Prostate gland (tissue), 2 donors: ENCODE results near the gene CITED2. TPM values are rescaled to one million over a fixed set of nuclear protein-coding genes. Genes with fewer than 3 reads are reported as not detected.
"Not testable (repeated sequence)": the region's sequence is repeated elsewhere in the genome, so short reads cannot be mapped to it uniquely, and the experiment has no call there.

Experiments
- DNase-seq: peaks from one replicate; pipeline ENCODE4 v3.0.0-alpha.2; 2019; ENCODE audit warnings: low spot score
- H3K27ac ChIP-seq, 2 donors: fragments of 200-600 bp; sonication (generic); 2 replicates each; pipeline ENCODE4 v1.5.1; 2017 to 2019
- H3K27me3 ChIP-seq: fragments of 200-600 bp; sonication (generic); replicated peaks from 2 replicates; pipeline ENCODE4 v1.5.1; 2019; ENCODE audit not compliant: insufficient read depth
- H3K36me3 ChIP-seq, 2 donors: fragments of 200-600 bp; sonication (generic); 1 replicate in 1 of 2; 2 replicates in 1 of 2; pipeline versions ENCODE4 v1.5.1 to v1.8.1; 2017 to 2019
- H3K4me1 ChIP-seq: fragments of 200-600 bp; sonication (generic); replicated peaks from 2 replicates; pipeline ENCODE4 v1.5.1; 2019
- H3K4me3 ChIP-seq, 2 donors: fragments of 200-600 bp; sonication (generic); 2 replicates each; pipeline ENCODE4 v1.5.1; 2017 to 2019
- H3K9me3 ChIP-seq: fragments of 200-600 bp; sonication (generic); 2 replicates; pipeline ENCODE4 v1.5.1; 2017
- CTCF ChIP-seq, 4 experiments: fragments of 200-600 bp in 2 of 4; fragments of 450-650 bp in 2 of 4; sonication (generic) in 2 of 4; IDR thresholded peaks; 1 replicate in 3 of 4; 2 replicates in 1 of 4; pipeline ENCODE4 v1.5.1; 2016 to 2019; ENCODE audit warnings: antibody characterized with exemption in 4 of 4, mild to moderate bottlenecking in 2 of 4, moderate library complexity in 2 of 4
- POLR2A ChIP-seq: fragments of 450-650 bp; IDR thresholded peaks from one replicate; pipeline ENCODE4 v1.6.1; 2016; ENCODE audit warnings: antibody characterized with exemption, mild to moderate bottlenecking
- POLR2AphosphoS5 ChIP-seq: sonication (generic); formaldehyde crosslinking; IDR thresholded peaks from one replicate; pipeline ENCODE4 v1.6.1; 2017; ENCODE audit warnings: antibody characterized with exemption
- WGBS: methylation state at CpG from one replicate; pipeline ENCODE4 v1.1.5; 2018; 5-methylcytosine and 5-hydroxymethylcytosine counted together
- intact Hi-C: fragments of 100-400 bp; cut with DNase I; formaldehyde crosslinking; loops from one replicate; pipeline ENCODE4 v1.14.2; 2022
- total RNA-seq, 2 donors: library from RNA; depleted of rRNA; stranded (reverse); fragments of >200 nt; gene quantifications; one replicate each; pipeline ENCODE4 v1.1.0, GENCODE V29; 2016

CITED2 gene
- total RNA-seq, 2 donors from 2014 or later = 117 to 149 TPM

GRCh38 chr6:139416146-139416545, 41.7 kb upstream of the CITED2 start:
- no peak for DNase-seq
- intact Hi-C loops = no loop called here
- no peaks in the 10 kb centered on the region for H3K9me3 ChIP-seq
- H3K4me3 ChIP-seq = no peak overlapping the region
- no peaks in the 10 kb centered on the region for H3K4me1 ChIP-seq
- TF ChIP-seq POLR2AphosphoS5 (no peak), POLR2A (no peak), CTCF (IDR thresholded peaks at IDR 0.05) (no peak)
- no peaks in the 10 kb centered on the region for H3K27me3 ChIP-seq
- no peaks in the 10 kb centered on the region for H3K36me3 ChIP-seq
- 71% methylated on average over 2 of the region's 2 CpGs for WGBS
- no peak overlapping the region for H3K27ac ChIP-seq

- Histone ChIP-seq H3K27me3 (no peaks in the 10 kb centered on the region), H3K36me3 (no peaks in the 10 kb centered on the region), H3K27ac (no peak overlapping the region), H3K4me1 (no peaks in the 10 kb centered on the region), H3K4me3 (no peak overlapping the region), H3K9me3 (no peaks in the 10 kb centered on the region)
- no peak for DNase-seq
- WGBS = 76% methylated on average over 3 of the region's 3 CpGs
- intact Hi-C loops = no loop called here
- TF ChIP-seq CTCF (IDR thresholded peaks at IDR 0.05) (no peak), POLR2A (no peak), POLR2AphosphoS5 (no peak)
These were observed 40.9 kb upstream of the CITED2 start for GRCh38 chr6:139415365-139415764.

- DNase-seq, H3K27me3 ChIP-seq, intact Hi-C loops, H3K27ac ChIP-seq, H3K4me3 ChIP-seq, H3K36me3 ChIP-seq, H3K9me3 ChIP-seq, H3K4me1 ChIP-seq: not testable (repeated sequence)
- WGBS = 95% methylated on average over 1 of the region's 1 CpG
These were observed 37.7 kb upstream of the CITED2 start for GRCh38 chr6:139412103-139412502.

GRCh38 chr6:139409026-139409425, 34.6 kb upstream of the CITED2 start:
- DNase-seq = no peak
- H3K27me3 ChIP-seq = no peaks in the 10 kb centered on the region
- H3K9me3 ChIP-seq = no peaks in the 10 kb centered on the region
- intact Hi-C loops = no loop called here
- TF ChIP-seq POLR2A (no peak), POLR2AphosphoS5 (no peak), CTCF (IDR thresholded peaks at IDR 0.05) (no peak)
- no peak overlapping the region for H3K4me3 ChIP-seq
- H3K4me1 ChIP-seq = no peaks in the 10 kb centered on the region
- 80% methylated on average over 4 of the region's 4 CpGs for WGBS
- no peaks in the 10 kb centered on the region for H3K36me3 ChIP-seq
- no peak overlapping the region for H3K27ac ChIP-seq

- H3K4me3 ChIP-seq = no peak overlapping the region
- 75% methylated on average over 4 of the region's 4 CpGs for WGBS
- no peaks in the 10 kb centered on the region for H3K9me3 ChIP-seq
- no peak for DNase-seq
- TF ChIP-seq CTCF (IDR thresholded peaks at IDR 0.05) (no peak), POLR2A (no peak), POLR2AphosphoS5 (no peak)
- H3K27me3 ChIP-seq = no peaks in the 10 kb centered on the region
- intact Hi-C loops = no loop called here
- peaks cover 4% of the 10 kb centered on the region for H3K4me1 ChIP-seq
- no peak overlapping the region for H3K27ac ChIP-seq
- H3K36me3 ChIP-seq = no peaks in the 10 kb centered on the region
These were observed 33.3 kb upstream of the CITED2 start for GRCh38 chr6:139407718-139408222.
